IMR-90 (cell line): ENCODE measurements around the gene CCND1. TPM values are rescaled to one million over a fixed set of nuclear protein-coding genes. Genes with fewer than 3 reads are reported as not detected.

Experiments used
- ATAC-seq: fragments of 200-7000 bp; cut with Tn5 transposase; 2 replicates; pipeline ENCODE4 v1.9.1; 2020; ENCODE audit warnings: low read depth, mild to moderate bottlenecking, moderate library complexity
- BruUV-seq: library from RNA; stranded (reverse); fragments of 400-500 nt; replicated peaks from 2 replicates; lab custom pipeline; 2021; lab: Mats Ljungman, UMichigan
- CTCF ChIA-PET: fragments of 300-600 bp; formaldehyde crosslinking; extraction: SDS; loops from one replicate; lab custom pipeline; 2021; ENCODE audit warnings: antibody characterized with exemption; lab: Yijun Ruan, JAX
- POLR2A ChIA-PET: fragments of 300-600 bp; sonication (Branson Sonifier 250); formaldehyde crosslinking; loops from one replicate; lab custom pipeline; 2022; ENCODE audit warnings: antibody characterized with exemption; ENCODE audit not compliant: unreplicated experiment; lab: Charles Lee
- DNase-seq: peaks from one replicate; pipeline ENCODE4 v3.0.0; 2013
- H2AFZ ChIP-seq: replicated peaks from 2 replicates; pipeline ENCODE3; 2013; ENCODE audit warnings: low read length, mild to moderate bottlenecking; ENCODE audit not compliant: poor library complexity
- H2AK5ac ChIP-seq: 2 replicates; pipeline ENCODE4 v1.6.1; 2013; ENCODE audit warnings: low read depth, low read length, inconsistent platforms
- H2AK9ac ChIP-seq: replicated peaks from 2 replicates; pipeline ENCODE3; 2013; ENCODE audit warnings: mild to moderate bottlenecking, low read depth, low read length, moderate library complexity; ENCODE audit not compliant: poor library complexity
- H2BK120ac ChIP-seq: 2 replicates; pipeline ENCODE4 v1.6.1; 2013; ENCODE audit warnings: low read depth, low read length, inconsistent platforms
- H2BK15ac ChIP-seq: 3 replicates; pipeline ENCODE4 v1.6.1; 2013; ENCODE audit warnings: low read depth, low read length, inconsistent platforms
- H2BK20ac ChIP-seq: 2 replicates; pipeline ENCODE4 v1.6.1; 2013; ENCODE audit warnings: low read depth, mild to moderate bottlenecking, inconsistent platforms, low read length, moderate library complexity
- H2BK5ac ChIP-seq: 2 replicates; pipeline ENCODE4 v1.6.1; 2013; ENCODE audit warnings: mild to moderate bottlenecking, low read depth, low read length, inconsistent platforms; ENCODE audit not compliant: poor library complexity, severe bottlenecking
- H3K14ac ChIP-seq: replicated peaks from 2 replicates; pipeline ENCODE4 v1.6.1; 2013; ENCODE audit warnings: low read depth, low read length, inconsistent platforms
- H3K18ac ChIP-seq: 2 replicates; pipeline ENCODE4 v1.6.1; 2013; ENCODE audit warnings: low read depth, low read length, control low read depth
- H3K23ac ChIP-seq: 2 replicates; pipeline ENCODE4 v1.6.1; 2013; ENCODE audit warnings: low read depth, low read length, inconsistent platforms
- H3K27ac ChIP-seq: 2 replicates; pipeline ENCODE4 v1.5.1; 2013; ENCODE audit warnings: mild to moderate bottlenecking, control low read depth, low read length; ENCODE audit not compliant: insufficient read depth
- H3K27me3 ChIP-seq: 2 replicates; pipeline ENCODE4 v1.6.1; 2013; ENCODE audit warnings: low read length; ENCODE audit not compliant: control insufficient read depth, insufficient read depth
- H3K36me3 ChIP-seq: 2 replicates; pipeline ENCODE4 v1.6.1; 2013; ENCODE audit warnings: low read length, mixed read lengths; ENCODE audit not compliant: control insufficient read depth, insufficient read depth
- H3K4ac ChIP-seq: 2 replicates; pipeline ENCODE4 v1.6.1; 2013; ENCODE audit warnings: low read depth, low read length, inconsistent platforms
- H3K4me1 ChIP-seq: 2 replicates; pipeline ENCODE4 v1.6.1; 2013; ENCODE audit warnings: low read length, mixed read lengths; ENCODE audit not compliant: control insufficient read depth, insufficient read depth
- H3K4me2 ChIP-seq: 2 replicates; pipeline ENCODE4 v1.6.1; 2013; ENCODE audit warnings: low read depth, mild to moderate bottlenecking, control low read depth, low read length, moderate library complexity
- H3K4me3 ChIP-seq: 2 replicates; pipeline ENCODE4 v1.5.1; 2013; ENCODE audit warnings: low read depth, mild to moderate bottlenecking, control low read depth, low read length, moderate library complexity; ENCODE audit not compliant: insufficient read depth
- H3K56ac ChIP-seq: 2 replicates; pipeline ENCODE4 v1.6.1; 2013; ENCODE audit warnings: low read length, inconsistent platforms; ENCODE audit not compliant: insufficient read depth; ENCODE audit errors: extremely low read depth
- H3K79me1 ChIP-seq, 2 experiments: 2 replicates each; pipeline ENCODE4 v1.6.1; 2013; ENCODE audit warnings: low read length in 2 of 2, inconsistent platforms in 1 of 2, low read depth in 1 of 2
- H3K9ac ChIP-seq: 2 replicates; pipeline ENCODE4 v1.6.1; 2013; ENCODE audit warnings: low read depth, low read length, control low read depth
- H3K9me1 ChIP-seq: 2 replicates; pipeline ENCODE4 v1.6.1; 2013; ENCODE audit warnings: low read length, inconsistent platforms; ENCODE audit not compliant: insufficient read depth
- H3K9me3 ChIP-seq: 2 replicates; pipeline ENCODE4 v1.6.1; 2013; ENCODE audit warnings: low read length; ENCODE audit not compliant: control insufficient read depth, insufficient read depth
- H4K20me1 ChIP-seq: 2 replicates; pipeline ENCODE4 v1.6.1; 2013; ENCODE audit warnings: low read length, inconsistent platforms; ENCODE audit not compliant: insufficient read depth
- H4K5ac ChIP-seq: 2 replicates; pipeline ENCODE4 v1.6.1; 2013; ENCODE audit warnings: mild to moderate bottlenecking, low read depth, low read length, control low read depth
- H4K8ac ChIP-seq, 2 experiments: 2 replicates each; pipeline ENCODE4 v1.6.1; 2013; ENCODE audit warnings: low read depth in 2 of 2, low read length in 2 of 2, control low read depth in 1 of 2, inconsistent platforms in 1 of 2
- H4K91ac ChIP-seq: 2 replicates; pipeline ENCODE4 v1.6.1; 2013; ENCODE audit warnings: low read depth, low read length, inconsistent platforms; ENCODE audit not compliant: insufficient read depth
- BHLHE40 ChIP-seq: fragments of 150-350 bp; IDR thresholded peaks from 2 replicates; pipeline ENCODE4 v1.6.1; 2016; ENCODE audit warnings: mild to moderate bottlenecking, low read depth, low read length
- CEBPB ChIP-seq: IDR thresholded peaks from 2 replicates; pipeline ENCODE4 v1.6.1; 2012; ENCODE audit warnings: low read depth, low read length, improper control_type of control experiment
- CHD1 ChIP-seq: IDR thresholded peaks from 2 replicates; pipeline ENCODE4 v1.6.1; 2012; ENCODE audit warnings: low read depth, low read length, improper control_type of control experiment
- FOS ChIP-seq: fragments of 150-350 bp; IDR thresholded peaks from 2 replicates; pipeline ENCODE4 v1.6.1; 2016; ENCODE audit warnings: low read depth, low read length
- MAFK ChIP-seq: IDR thresholded peaks from 2 replicates; pipeline ENCODE4 v1.6.1; 2012; ENCODE audit warnings: low read depth, low read length, improper control_type of control experiment
- MAZ ChIP-seq: IDR thresholded peaks from 2 replicates; pipeline ENCODE4 v1.6.1; 2012; ENCODE audit warnings: low read depth, mild to moderate bottlenecking, low read length, improper control_type of control experiment, moderate library complexity, borderline replicate concordance
- MXI1 ChIP-seq: IDR thresholded peaks from 2 replicates; pipeline ENCODE4 v1.6.1; 2012; ENCODE audit warnings: low read depth, mild to moderate bottlenecking, low read length, moderate library complexity, borderline replicate concordance
- NFE2L2 ChIP-seq: fragments of 150-350 bp; IDR thresholded peaks from 2 replicates; pipeline ENCODE4 v1.6.1; 2016; ENCODE audit warnings: low read depth, mild to moderate bottlenecking, low read length
- POLR2A ChIP-seq: IDR thresholded peaks from 2 replicates; pipeline ENCODE4 v1.6.1; 2012; ENCODE audit warnings: mild to moderate bottlenecking, low read depth, low read length
- RAD21 ChIP-seq: IDR thresholded peaks from 2 replicates; pipeline ENCODE4 v1.6.1; 2012; ENCODE audit warnings: low read length, improper control_type of control experiment
- RCOR1 ChIP-seq: IDR thresholded peaks from 2 replicates; pipeline ENCODE4 v1.6.1; 2012; ENCODE audit warnings: mild to moderate bottlenecking, low read length, improper control_type of control experiment; ENCODE audit not compliant: insufficient replicate concordance
- RFX5 ChIP-seq: IDR thresholded peaks from 2 replicates; pipeline ENCODE4 v1.8.0; 2012; ENCODE audit warnings: low read depth, mild to moderate bottlenecking, low read length, moderate library complexity
- SMC3 ChIP-seq: fragments of 150-350 bp; IDR thresholded peaks from 2 replicates; pipeline ENCODE4 v1.6.1; 2016; ENCODE audit warnings: low read depth, mild to moderate bottlenecking, antibody characterized with exemption, low read length, moderate library complexity
- WGBS, 2 experiments: methylation state at CpG; one replicate each; pipeline versions ENCODE4 v1.1.5 to v1.1.7; 2013; ENCODE audit warnings: missing lambda C conversion rate in 2 of 2; ENCODE audit not compliant: insufficient read length in 1 of 2; ENCODE audit errors: extremely low coverage in 2 of 2; 5-methylcytosine and 5-hydroxymethylcytosine counted together
- dilution Hi-C: fragments of 300-500 bp; cut with HindIII; formaldehyde crosslinking; loops from one replicate; pipeline ENCODE4 v1.14.3; 2018; ENCODE audit warnings: low sequenced_read_pairs; ENCODE audit not compliant: unreplicated experiment
- in situ Hi-C: fragments of 300-500 bp; cut with MboI; formaldehyde crosslinking; loops from 3 replicates; pipeline ENCODE4 v1.14.3; 2019; ENCODE audit warnings: low sequenced_read_pairs, inconsistent platforms, mixed read lengths
- intact Hi-C: fragments of 100-400 bp; cut with micrococcal nuclease; formaldehyde crosslinking; loops from 2 replicates; pipeline ENCODE4 v1.10.0; 2022
- polyA plus RNA-seq, 3 experiments: library from polyadenylated mRNA; depleted of rRNA; stranded (reverse); fragments of >200 nt; gene quantifications; 2 replicates each; pipeline ENCODE4 v1.2.3, GENCODE V29; 2012; ENCODE audit warnings: low replicate concordance in 1 of 3
- total RNA-seq: library from RNA; depleted of rRNA; stranded (reverse); fragments of >200 nt; gene quantifications from 2 replicates; pipeline ENCODE4 v1.2.3, GENCODE V29; 2012
- TF ChIP-seq, protein P1 (sequence below): fragments of 150-350 bp; IDR thresholded peaks from 2 replicates; pipeline ENCODE4 v1.6.1; 2016; ENCODE audit warnings: low read depth, mild to moderate bottlenecking, low read length, moderate library complexity, borderline replicate concordance
- TF ChIP-seq, protein P2 (sequence below): conservative IDR thresholded peaks from 2 replicates; pipeline ENCODE4 v1.5.1; 2012; ENCODE audit warnings: mild to moderate bottlenecking, low read depth, low read length, improper control_type of control experiment
- TF ChIP-seq, protein P3 (sequence below): fragments of 150-350 bp; IDR thresholded peaks from 2 replicates; pipeline ENCODE4 v1.6.1; 2017; ENCODE audit warnings: mild to moderate bottlenecking, antibody characterized with exemption, low read length, low read depth

CCND1 gene
- total and polyA plus RNA-seq, 2 of the 4 experiments (the other 2 are of a cell fraction) = 481 to 748 TPM

DNA sequence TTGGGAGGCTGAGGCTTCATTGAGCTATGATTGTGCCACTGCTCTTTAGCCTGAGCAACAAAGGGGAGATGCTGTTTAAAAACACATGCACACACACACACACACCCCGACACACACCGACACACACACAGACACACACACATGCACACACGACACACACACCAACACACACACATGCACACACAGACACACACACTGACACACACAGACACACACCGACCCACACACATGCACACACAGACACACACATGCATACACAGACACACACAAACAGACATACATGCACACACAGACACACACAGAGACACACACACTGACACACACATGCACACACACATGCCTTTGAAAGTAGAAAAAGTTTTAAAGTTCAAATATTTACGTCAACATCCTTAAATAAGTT lies 39.7 kb downstream of the CCND1 start:
- no peak overlapping the region for H3K23ac ChIP-seq
- H2BK120ac ChIP-seq = no peak overlapping the region
- H2BK15ac ChIP-seq = no peak overlapping the region
- no peak overlapping the region for H2AK9ac ChIP-seq
- no peak overlapping the region for H3K18ac ChIP-seq
- peak overlapping the region; percentile 43; the same call in 1 of the 2 replicates for H2AK5ac ChIP-seq
- in situ Hi-C loops (no loop called here), intact Hi-C loops (no loop called here), dilution Hi-C loops (no loop called here)
- POLR2A ChIA-PET = interaction anchor here (0.6 kb wide), 1 partner anchor 15 kb away, joined by 3 read pairs; no protein-coding TSS in a partner anchor
- H3K14ac ChIP-seq = no peak overlapping the region
- H3K27me3 ChIP-seq = peaks cover 3% of the 10 kb centered on the region; the same call in 1 of the 2 replicates
- no peak overlapping the region for H4K8ac ChIP-seq
- no peak overlapping the region for H2BK20ac ChIP-seq
- peak overlapping the region; percentile 38 for H2BK5ac ChIP-seq
- no peaks in the 10 kb centered on the region for H3K79me1 ChIP-seq
- H3K56ac ChIP-seq = no peak overlapping the region
- CTCF ChIA-PET = no interaction called here
- no peak overlapping the region for H4K5ac ChIP-seq
- H3K27ac ChIP-seq = no peak overlapping the region
- WGBS, 2 experiments = no CpG with 5 or more reads among the region's 5 CpGs
- H4K20me1 ChIP-seq = 0 out of 2 replicates have a peak, but pooled peaks cover 4% of the 10 kb centered on the region
- TF ChIP-seq NFE2L2 (no peak), RCOR1 (no peak), MAZ (no peak), RAD21 (no peak), POLR2A (no peak), CHD1 (no peak), CEBPB (no peak), SMC3 (no peak), MXI1 (no peak), RFX5 (no peak), MAFK (no peak), FOS (no peak), BHLHE40 (no peak)
- TF ChIP-seq, protein P1, sequence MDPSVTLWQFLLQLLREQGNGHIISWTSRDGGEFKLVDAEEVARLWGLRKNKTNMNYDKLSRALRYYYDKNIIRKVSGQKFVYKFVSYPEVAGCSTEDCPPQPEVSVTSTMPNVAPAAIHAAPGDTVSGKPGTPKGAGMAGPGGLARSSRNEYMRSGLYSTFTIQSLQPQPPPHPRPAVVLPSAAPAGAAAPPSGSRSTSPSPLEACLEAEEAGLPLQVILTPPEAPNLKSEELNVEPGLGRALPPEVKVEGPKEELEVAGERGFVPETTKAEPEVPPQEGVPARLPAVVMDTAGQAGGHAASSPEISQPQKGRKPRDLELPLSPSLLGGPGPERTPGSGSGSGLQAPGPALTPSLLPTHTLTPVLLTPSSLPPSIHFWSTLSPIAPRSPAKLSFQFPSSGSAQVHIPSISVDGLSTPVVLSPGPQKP = no peak
- TF ChIP-seq, protein P2, sequence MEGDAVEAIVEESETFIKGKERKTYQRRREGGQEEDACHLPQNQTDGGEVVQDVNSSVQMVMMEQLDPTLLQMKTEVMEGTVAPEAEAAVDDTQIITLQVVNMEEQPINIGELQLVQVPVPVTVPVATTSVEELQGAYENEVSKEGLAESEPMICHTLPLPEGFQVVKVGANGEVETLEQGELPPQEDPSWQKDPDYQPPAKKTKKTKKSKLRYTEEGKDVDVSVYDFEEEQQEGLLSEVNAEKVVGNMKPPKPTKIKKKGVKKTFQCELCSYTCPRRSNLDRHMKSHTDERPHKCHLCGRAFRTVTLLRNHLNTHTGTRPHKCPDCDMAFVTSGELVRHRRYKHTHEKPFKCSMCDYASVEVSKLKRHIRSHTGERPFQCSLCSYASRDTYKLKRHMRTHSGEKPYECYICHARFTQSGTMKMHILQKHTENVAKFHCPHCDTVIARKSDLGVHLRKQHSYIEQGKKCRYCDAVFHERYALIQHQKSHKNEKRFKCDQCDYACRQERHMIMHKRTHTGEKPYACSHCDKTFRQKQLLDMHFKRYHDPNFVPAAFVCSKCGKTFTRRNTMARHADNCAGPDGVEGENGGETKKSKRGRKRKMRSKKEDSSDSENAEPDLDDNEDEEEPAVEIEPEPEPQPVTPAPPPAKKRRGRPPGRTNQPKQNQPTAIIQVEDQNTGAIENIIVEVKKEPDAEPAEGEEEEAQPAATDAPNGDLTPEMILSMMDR = no peak
- TF ChIP-seq, protein P3, sequence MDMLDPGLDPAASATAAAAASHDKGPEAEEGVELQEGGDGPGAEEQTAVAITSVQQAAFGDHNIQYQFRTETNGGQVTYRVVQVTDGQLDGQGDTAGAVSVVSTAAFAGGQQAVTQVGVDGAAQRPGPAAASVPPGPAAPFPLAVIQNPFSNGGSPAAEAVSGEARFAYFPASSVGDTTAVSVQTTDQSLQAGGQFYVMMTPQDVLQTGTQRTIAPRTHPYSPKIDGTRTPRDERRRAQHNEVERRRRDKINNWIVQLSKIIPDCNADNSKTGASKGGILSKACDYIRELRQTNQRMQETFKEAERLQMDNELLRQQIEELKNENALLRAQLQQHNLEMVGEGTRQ = no peak
- no peaks in the 10 kb centered on the region for H3K9me3 ChIP-seq
- no peak overlapping the region for H2AFZ ChIP-seq
- H3K9me1 ChIP-seq = no peaks in the 10 kb centered on the region
- no peak overlapping the region for H3K9ac ChIP-seq
- H3K4ac ChIP-seq = no peak overlapping the region
- H3K4me1 ChIP-seq = no peaks in the 10 kb centered on the region
- no peak overlapping the region for H3K4me2 ChIP-seq
- H4K91ac ChIP-seq = no peak overlapping the region
- DNase-seq (no peak), ATAC-seq (no peak)
- no peak overlapping the region for H3K4me3 ChIP-seq
- BruUV-seq = no TSS peak
- H3K36me3 ChIP-seq = no peaks in the 10 kb centered on the region
